Omental fat pad (tissue), 4 donors: Measurements from ENCODE around the gene PIP4P1. TPM values are rescaled to one million over a fixed set of nuclear protein-coding genes. Genes with fewer than 3 reads are reported as not detected.

Experiments used
- ATAC-seq: fragments of 150-250 bp; one replicate; pipeline ENCODE4 v1.9.1; 2016; ENCODE audit warnings: mild to moderate bottlenecking, moderate library complexity; ENCODE audit not compliant: low FRiP score
- DNase-seq: peaks from one replicate; pipeline ENCODE4 v3.0.0-alpha.2; 2019; ENCODE audit warnings: low spot score
- total RNA-seq, 4 donors: library from RNA; depleted of rRNA; stranded (reverse); fragments of >200 nt; gene quantifications; one replicate each; pipeline ENCODE4 v1.1.0, GENCODE V29; 2016
- TF ChIP-seq, protein P1 (sequence below), 3 donors: fragments of 450-650 bp; IDR thresholded peaks; one replicate each; pipeline ENCODE4 v1.5.1; 2016 to 2017; ENCODE audit warnings: antibody characterized with exemption in 3 of 3, mild to moderate bottlenecking in 3 of 3, moderate library complexity in 2 of 3

Gene PIP4P1
- total RNA-seq, 4 donors from 2014 or later: 20.4 to 24.4 (median 22.5) TPM

DNA sequence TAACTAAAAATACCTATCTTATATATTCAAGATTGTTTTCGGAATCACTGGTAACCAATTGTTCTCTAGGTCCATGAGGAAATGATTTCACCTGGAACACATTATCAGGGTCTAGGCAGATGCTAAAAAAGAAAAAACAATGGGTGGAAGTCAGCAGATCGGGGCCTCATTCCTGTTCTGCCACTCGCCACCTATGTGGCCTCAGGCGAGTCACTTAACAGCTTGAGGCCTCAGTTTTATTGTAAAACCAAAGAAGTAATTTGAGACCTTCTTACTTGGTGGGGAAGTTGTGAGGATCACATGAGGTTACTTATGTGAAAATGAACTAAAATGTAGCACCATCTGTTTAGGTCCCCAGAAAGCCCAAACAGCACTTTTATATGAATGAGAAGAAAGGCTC lies 37.9 kb upstream of the PIP4P1 start:
- TF ChIP-seq, protein P1, sequence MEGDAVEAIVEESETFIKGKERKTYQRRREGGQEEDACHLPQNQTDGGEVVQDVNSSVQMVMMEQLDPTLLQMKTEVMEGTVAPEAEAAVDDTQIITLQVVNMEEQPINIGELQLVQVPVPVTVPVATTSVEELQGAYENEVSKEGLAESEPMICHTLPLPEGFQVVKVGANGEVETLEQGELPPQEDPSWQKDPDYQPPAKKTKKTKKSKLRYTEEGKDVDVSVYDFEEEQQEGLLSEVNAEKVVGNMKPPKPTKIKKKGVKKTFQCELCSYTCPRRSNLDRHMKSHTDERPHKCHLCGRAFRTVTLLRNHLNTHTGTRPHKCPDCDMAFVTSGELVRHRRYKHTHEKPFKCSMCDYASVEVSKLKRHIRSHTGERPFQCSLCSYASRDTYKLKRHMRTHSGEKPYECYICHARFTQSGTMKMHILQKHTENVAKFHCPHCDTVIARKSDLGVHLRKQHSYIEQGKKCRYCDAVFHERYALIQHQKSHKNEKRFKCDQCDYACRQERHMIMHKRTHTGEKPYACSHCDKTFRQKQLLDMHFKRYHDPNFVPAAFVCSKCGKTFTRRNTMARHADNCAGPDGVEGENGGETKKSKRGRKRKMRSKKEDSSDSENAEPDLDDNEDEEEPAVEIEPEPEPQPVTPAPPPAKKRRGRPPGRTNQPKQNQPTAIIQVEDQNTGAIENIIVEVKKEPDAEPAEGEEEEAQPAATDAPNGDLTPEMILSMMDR (IDR thresholded peaks at IDR 0.05): no peak
- ATAC-seq (no peak), DNase-seq (no peak)

DNA sequence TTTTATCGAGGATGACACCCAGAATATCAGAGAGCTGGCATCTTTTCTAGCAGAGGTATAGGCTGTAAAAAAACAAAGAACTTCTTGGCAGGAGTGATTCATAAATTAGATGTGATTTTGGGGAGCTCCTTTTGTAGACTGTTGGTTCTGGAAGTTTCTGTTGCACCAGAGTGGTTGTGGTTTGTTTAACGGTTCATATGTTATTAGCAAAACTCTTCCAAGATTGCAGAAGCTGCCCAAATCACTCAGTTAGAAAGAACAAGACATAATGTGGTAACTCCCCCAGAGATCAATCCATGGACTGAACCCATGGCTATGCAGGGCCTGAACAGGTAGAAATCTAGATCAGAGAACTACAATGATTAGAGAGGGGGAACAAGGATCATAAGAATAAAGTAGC lies 37.4 kb upstream of the PIP4P1 start:
- TF ChIP-seq, protein P1 (IDR thresholded peaks at IDR 0.05): no peak
- no peak for DNase-seq
- no peak for ATAC-seq

DNA sequence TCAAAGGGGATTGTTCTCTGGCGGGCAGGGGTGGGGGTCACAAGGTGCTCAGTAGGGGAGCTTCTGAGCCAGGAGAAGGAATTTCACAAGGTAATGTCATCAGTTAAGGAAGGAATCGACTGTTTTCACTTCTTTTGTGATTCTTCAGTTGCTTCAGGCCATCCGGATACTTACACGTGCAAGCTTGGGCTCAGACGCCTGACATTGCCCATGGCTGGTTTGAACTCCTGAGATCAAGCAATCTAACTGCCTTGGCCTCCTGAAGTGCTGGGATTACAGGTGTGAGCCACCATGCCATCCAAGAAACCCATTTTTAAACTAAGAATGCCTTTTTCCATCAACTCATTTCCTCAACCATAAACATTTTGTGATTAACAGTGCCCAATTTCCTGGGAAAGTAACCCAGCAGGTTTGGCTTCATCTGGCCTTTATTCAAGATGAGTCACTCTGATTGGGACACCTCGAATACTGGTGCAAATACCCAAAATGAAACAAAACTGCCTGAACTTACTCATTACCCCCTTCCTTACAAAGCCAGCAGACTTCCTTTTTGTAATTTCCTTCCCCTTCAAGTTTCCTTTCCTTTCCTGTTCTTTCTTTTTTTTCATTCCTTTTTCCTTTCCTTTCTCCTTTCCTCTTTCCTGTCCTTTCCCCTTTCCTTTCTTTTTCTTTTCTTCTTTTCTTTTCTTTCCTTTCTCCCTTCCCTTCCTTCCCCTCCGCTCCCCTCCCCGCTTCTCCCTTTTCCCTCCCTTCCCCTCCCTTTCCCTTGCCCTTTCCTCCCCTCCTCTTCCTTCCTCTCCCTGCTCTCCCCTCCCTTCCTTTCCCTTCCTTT lies 33.9 kb upstream of the PIP4P1 start:
- ATAC-seq: no peak
- DNase-seq: no peak
- TF ChIP-seq, protein P1 (IDR thresholded peaks at IDR 0.05): no peak

DNA sequence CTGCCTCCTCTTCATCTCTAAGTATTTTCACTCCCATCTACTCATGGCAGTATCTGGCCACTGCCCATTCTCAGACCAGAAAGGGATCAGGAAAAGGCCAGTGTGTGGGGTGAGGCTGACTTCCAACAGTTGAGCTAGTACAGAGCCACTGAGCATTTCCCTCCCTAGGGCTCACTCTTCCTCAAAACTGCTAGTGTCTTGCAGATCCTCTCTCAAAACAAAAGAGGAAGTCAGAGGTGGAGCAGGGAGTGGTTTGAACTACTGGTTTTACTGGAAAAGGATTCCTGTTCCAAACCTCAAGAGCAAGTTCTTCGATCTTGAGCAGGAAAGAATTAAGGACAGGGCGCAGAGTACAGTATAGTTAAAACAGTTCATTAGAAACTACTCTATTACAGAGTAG lies 32.4 kb upstream of the PIP4P1 start:
- DNase-seq (no peak), ATAC-seq (no peak)
- TF ChIP-seq, protein P1 (IDR thresholded peaks at IDR 0.05): no peak

DNA sequence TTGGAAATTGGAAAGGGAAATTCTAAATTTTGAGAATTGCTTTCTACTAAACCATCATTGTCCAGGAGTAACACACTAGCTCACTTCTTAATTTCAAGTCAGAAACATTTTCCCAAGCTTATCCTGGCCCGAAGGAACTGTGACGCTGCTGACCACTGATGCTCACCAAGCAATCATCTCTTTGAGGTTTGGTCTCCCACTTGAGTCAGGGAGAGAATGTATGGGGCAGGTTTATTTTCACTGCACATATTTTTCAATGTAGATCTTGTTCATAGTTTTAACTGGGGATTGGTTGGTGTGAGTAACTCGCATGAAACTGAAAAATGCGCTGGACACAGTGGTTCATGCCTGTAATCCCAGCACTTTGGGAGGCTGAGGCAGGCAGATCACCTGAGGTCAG lies 31.3 kb upstream of the PIP4P1 start:
- DNase-seq (no peak), ATAC-seq (no peak)
- TF ChIP-seq, protein P1 (IDR thresholded peaks at IDR 0.05): no peak

DNA sequence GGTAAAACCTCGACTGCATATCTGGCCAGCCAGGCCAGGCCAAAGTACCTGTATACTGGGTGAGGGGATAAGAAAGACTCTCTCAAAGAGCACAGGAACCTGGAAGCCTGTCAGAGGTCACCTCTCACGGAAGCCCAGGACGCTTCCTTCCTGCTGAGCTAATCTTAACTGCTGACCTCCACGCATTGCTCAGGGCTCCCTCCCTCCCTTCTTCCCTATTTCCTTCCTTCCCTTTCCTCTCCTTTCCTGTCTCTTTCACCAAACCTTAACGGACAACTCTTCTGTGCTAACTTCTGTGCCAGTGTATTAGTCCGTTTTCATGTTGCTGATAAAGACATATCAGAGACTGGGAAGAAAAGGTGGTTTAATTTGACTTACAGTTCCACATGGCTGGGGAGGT lies 29.3 kb upstream of the PIP4P1 start:
- ATAC-seq: no peak
- TF ChIP-seq, protein P1 (IDR thresholded peaks at IDR 0.05): no peak
- DNase-seq: no peak
